Skeletal muscle satellite cell (primary cell): ENCODE results near the gene GRIK3.

ENCODE experiments used
- H3K27me3 ChIP-seq: 2 replicates; pipeline ENCODE4 v1.7.0; 2013; ENCODE audit warnings: low read length; ENCODE audit not compliant: control insufficient read depth, insufficient read depth
- H3K36me3 ChIP-seq: 2 replicates; pipeline ENCODE4 v1.7.0; 2013; ENCODE audit warnings: mild to moderate bottlenecking, control low read depth, low read length; ENCODE audit not compliant: insufficient read depth
- H3K4me1 ChIP-seq: 2 replicates; pipeline ENCODE4 v1.7.0; 2013; ENCODE audit warnings: low read length; ENCODE audit not compliant: control insufficient read depth, insufficient read depth
- H3K4me2 ChIP-seq: 2 replicates; pipeline ENCODE4 v1.7.0; 2013; ENCODE audit warnings: mild to moderate bottlenecking, low read length
- H3K4me3 ChIP-seq: 2 replicates; pipeline ENCODE4 v1.7.0; 2013; ENCODE audit warnings: low read length
- H3K9ac ChIP-seq: 2 replicates; pipeline ENCODE4 v1.7.0; 2013; ENCODE audit warnings: mild to moderate bottlenecking, low read depth, low read length, moderate library complexity
- H3K9me3 ChIP-seq: replicated peaks from 2 replicates; pipeline ENCODE4 v1.7.0; 2013; ENCODE audit warnings: mild to moderate bottlenecking, control low read depth, low read length

GRIK3 gene

DNA sequence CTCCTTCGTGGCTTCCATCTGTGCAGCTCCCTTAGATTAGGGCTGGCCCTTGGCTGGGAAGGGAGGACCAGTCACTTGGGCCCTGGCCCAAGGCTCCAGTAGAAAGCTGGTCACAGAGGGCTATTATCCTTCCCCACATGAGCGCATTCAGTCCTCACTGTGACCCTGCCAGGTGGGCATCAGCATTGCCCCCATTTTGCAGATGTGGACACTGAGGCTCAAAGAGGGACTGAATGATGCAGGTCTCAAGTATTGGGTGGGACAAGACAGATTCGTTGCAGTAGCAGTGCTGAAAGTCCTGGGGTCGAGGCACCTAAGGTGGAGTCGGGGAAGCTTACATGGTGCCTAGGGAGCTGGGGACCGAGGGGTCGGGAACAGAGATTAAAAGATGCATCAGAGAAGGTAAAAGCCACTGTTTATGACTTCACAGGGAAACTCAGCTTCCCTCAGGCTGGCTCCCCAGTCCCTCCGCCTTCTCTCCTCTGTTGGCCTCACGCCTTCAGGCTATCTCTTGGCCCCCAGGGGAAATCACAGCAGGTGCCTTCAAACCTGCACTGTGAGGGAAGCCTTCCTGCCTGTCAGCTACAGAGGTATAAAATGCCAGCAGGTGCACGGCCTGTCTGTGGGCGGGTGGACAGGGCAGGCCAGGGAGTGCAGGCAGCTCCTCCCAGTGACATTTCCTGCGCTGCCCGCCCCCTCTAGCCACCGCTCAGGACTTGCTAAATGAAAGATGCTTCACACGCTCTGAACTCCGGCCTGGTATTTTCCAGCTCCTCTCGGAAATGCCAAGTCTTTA is 178.4 kb downstream of the GRIK3 start:
- H3K4me3 ChIP-seq, result no peak overlapping the region
- H3K27me3 ChIP-seq, result no peaks in the 10 kb centered on the region
- no peak overlapping the region for H3K4me2 ChIP-seq
- H3K9ac ChIP-seq, result no peak overlapping the region
- H3K4me1 ChIP-seq, result no peaks in the 10 kb centered on the region
- H3K9me3 ChIP-seq, result peaks cover 5% of the 10 kb centered on the region
- H3K36me3 ChIP-seq, result no peaks in the 10 kb centered on the region

DNA sequence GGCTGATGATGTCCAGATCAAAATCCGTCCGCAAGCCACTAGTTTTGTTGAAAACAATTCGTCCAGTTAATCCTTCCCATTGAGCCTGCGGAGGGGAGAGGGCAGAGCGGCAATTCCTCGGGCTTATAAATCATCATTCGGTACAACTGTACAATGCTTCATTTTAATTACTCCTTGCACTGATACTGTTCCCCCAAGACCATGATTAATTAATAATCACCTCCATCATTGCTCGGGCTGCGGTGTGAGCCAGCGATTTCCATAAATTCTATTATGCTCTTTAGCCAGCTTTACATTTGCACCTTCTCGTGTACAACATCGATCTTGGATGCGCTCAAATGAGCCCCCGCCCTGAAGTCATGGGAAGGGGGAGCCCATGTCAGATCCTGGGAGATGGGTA is 180.7 kb downstream of the GRIK3 start:
- H3K4me1 ChIP-seq, result no peaks in the 10 kb centered on the region
- H3K4me2 ChIP-seq, result no peak overlapping the region
- H3K27me3 ChIP-seq, result no peaks in the 10 kb centered on the region

DNA sequence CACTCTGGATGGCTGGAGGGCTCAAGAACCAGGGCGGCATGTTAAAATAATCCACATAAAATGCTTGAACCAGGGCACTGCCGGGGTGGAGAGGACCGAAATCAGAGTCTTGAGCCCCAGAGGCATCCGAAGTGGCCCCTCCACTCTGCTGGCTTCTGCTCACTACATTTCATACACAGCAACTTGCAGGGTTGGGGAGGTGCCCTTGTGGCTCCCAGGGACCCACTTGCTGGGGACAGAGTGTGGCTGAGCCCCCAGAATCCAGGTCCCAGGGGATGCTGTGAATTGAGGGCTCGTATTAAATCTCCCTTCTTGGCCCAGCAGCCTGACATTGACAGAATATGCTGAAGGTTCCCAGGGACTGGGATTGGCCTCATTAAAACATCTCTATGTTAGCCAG is 181.7 kb downstream of the GRIK3 start:
- no peak overlapping the region for H3K9ac ChIP-seq
- no peaks in the 10 kb centered on the region for H3K27me3 ChIP-seq
- H3K4me3 ChIP-seq, result no peak overlapping the region
- H3K9me3 ChIP-seq, result no peaks in the 10 kb centered on the region
- no peaks in the 10 kb centered on the region for H3K4me1 ChIP-seq
- H3K36me3 ChIP-seq, result no peaks in the 10 kb centered on the region
- H3K4me2 ChIP-seq, result no peak overlapping the region

More for the DNA sequence above, 180.7 kb downstream of the GRIK3 start:
- Histone ChIP-seq H3K36me3 (no peaks in the 10 kb centered on the region), H3K9ac (no peak overlapping the region), H3K4me3 (no peak overlapping the region), H3K9me3 (no peaks in the 10 kb centered on the region)

DNA sequence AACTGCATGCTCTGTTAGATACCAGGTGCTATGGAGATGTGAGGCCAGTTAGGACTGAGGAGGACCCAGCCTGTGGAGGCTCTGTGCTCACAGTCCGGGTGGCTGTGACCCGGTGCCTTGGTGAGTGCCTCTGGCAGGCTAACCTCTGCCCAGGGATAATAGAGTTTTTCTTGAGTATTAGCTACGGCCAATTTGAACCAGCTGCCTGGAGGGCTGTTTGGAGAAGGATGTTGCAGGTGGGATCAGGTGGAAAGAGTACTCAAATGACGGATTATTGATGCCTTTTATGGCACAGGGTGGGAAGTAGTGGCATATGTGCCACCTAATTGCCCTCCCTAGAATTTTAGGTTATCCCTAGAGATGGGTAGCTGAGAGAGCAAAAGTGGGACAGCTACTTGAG is 182.7 kb downstream of the GRIK3 start:
- Histone ChIP-seq H3K4me2 (no peak overlapping the region), H3K36me3 (no peaks in the 10 kb centered on the region), H3K9ac (no peak overlapping the region), H3K4me1 (no peaks in the 10 kb centered on the region), H3K9me3 (no peaks in the 10 kb centered on the region), H3K4me3 (no peak overlapping the region), H3K27me3 (no peaks in the 10 kb centered on the region)

DNA sequence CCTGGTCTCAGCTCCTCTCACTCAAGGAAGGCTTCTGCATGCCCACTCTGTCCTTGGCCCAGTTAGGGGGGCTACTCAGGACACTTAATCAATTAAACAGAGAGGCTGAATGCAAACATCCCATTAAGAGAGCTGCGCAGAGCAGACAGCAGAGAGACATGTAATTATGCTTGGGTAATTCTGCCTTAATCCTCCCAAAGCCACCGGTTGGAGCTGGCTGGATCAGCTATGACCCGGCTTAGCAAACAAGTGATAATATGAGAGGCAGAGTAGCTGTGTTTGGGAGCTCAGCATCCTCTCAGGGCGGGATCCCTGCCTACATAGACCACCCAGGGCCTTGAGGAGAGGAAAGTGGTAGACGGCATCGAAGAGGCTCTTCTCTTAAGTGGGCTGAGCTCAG is 183.2 kb downstream of the GRIK3 start:
- H3K36me3 ChIP-seq, result no peaks in the 10 kb centered on the region
- H3K9ac ChIP-seq, result no peak overlapping the region
- no peaks in the 10 kb centered on the region for H3K9me3 ChIP-seq
- H3K4me2 ChIP-seq, result no peak overlapping the region
- H3K4me1 ChIP-seq, result no peaks in the 10 kb centered on the region
- H3K27me3 ChIP-seq, result no peaks in the 10 kb centered on the region
- H3K4me3 ChIP-seq, result no peak overlapping the region

DNA sequence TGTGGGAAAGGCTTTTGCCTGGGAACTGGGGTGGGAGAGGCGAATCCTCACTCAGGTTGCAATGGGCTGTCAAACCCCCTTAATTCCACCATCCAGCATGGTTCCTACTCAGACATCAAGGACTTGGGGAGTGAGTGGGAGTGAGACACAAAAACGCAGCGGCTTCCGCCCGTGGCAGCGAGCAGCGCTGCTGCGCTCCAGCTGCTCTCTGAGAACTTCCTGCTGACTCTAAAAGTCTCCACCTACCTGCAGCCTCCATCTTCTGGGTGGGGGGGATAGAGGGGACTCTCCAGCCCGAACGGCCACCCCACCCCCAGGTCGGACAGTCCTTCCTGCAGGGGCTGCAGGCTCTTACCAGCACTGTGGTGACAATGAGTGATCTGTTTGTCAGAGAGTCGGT is 184.4 kb downstream of the GRIK3 start:
- Histone ChIP-seq H3K4me2 (no peak overlapping the region), H3K9me3 (no peaks in the 10 kb centered on the region), H3K36me3 (no peaks in the 10 kb centered on the region), H3K4me3 (no peak overlapping the region), H3K4me1 (no peaks in the 10 kb centered on the region), H3K9ac (no peak overlapping the region), H3K27me3 (no peaks in the 10 kb centered on the region)

DNA sequence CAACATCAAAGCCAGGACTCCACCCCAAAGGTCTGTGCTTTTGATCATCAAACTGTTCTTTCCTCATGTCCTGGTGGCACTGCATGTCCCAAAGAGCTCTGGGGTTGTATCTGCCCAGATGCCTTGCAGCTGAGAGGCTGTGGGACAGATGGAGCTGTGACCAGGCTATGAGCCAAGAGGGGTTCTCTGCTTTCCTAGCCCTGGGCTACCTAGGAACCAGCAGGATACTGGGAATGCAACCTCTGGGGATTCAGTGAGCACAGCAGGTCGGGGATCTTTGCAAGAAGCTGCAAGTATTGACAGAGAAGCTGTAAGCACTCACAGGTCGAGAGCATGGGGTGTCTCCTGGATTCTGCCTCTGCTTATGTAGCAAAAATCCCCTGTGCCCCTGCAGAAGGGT is 186.6 kb downstream of the GRIK3 start:
- Histone ChIP-seq H3K4me1 (no peaks in the 10 kb centered on the region), H3K4me2 (no peak overlapping the region), H3K9me3 (peaks cover 9% of the 10 kb centered on the region), H3K36me3 (no peaks in the 10 kb centered on the region), H3K27me3 (no peaks in the 10 kb centered on the region), H3K9ac (no peak overlapping the region), H3K4me3 (no peak overlapping the region)

DNA sequence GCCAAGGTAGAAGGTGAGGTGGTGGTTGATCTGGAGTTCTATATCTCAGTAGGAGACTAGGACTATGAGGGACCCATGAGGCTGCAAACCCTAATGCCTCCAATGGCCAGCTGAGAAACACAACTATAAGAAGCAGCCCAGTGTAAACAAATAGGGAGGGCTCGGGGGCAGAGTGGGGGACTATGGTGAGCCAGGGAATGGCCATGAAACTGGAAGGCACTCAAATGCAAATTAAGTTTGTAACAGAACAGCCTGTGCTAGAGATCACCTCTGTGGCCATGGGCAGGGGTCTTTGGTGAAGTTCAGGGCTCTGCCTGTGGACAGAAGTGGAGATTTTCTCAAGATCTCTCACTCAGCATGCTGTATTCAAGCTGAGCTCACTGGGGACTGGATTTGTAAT is 187.1 kb downstream of the GRIK3 start:
- Histone ChIP-seq H3K4me3 (no peak overlapping the region), H3K27me3 (no peaks in the 10 kb centered on the region), H3K9ac (no peak overlapping the region), H3K36me3 (no peaks in the 10 kb centered on the region), H3K4me1 (no peaks in the 10 kb centered on the region), H3K4me2 (no peak overlapping the region), H3K9me3 (peaks cover 9% of the 10 kb centered on the region)

DNA sequence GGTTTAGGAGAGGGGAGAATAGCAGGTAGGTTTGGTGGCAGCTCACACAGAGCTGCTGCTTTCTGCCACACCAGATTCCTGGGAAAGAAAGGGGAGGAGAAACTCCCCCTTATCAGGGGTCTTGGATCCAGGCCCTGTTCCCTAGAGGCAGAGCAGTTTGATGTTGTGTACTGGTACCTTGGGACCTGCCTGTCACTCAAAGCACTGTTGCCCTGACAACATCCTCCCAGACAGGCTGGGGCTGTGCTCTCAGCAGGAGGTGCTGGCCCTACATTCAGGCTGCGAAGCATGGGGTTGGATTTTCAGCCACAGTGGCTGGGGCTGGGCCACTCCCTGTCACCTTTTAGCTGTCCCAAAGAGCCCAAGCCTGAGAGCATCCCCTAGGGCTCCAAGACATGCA is 188.0 kb downstream of the GRIK3 start:
- no peak overlapping the region for H3K4me3 ChIP-seq
- H3K9ac ChIP-seq, result no peak overlapping the region
- peaks cover 9% of the 10 kb centered on the region for H3K9me3 ChIP-seq
- H3K4me1 ChIP-seq, result no peaks in the 10 kb centered on the region
- H3K4me2 ChIP-seq, result no peak overlapping the region
- no peaks in the 10 kb centered on the region for H3K36me3 ChIP-seq
- H3K27me3 ChIP-seq, result no peaks in the 10 kb centered on the region

DNA sequence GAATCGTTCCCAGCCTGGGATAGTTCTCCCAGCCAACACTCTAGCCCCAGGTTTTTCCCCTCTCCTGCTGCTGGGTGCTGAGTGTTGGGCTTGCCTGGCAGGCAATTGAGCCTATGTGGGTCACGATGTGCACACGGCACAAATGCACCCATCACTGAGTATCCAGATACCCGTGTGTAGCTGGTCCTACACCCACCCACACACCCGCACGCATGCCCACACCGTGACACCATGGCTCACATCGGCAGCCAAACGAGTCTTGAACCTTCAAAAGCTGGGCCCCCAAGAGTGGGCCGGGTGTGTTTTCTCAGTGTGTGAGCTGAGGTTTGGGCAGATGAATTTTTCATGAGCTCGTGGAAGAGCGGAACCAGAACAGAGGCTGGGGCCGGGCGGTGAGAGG is 188.5 kb downstream of the GRIK3 start:
- peaks cover 9% of the 10 kb centered on the region for H3K9me3 ChIP-seq
- H3K27me3 ChIP-seq, result no peaks in the 10 kb centered on the region
- H3K9ac ChIP-seq, result no peak overlapping the region
- H3K36me3 ChIP-seq, result no peaks in the 10 kb centered on the region
- H3K4me3 ChIP-seq, result no peak overlapping the region
- H3K4me2 ChIP-seq, result no peak overlapping the region
- no peaks in the 10 kb centered on the region for H3K4me1 ChIP-seq

DNA sequence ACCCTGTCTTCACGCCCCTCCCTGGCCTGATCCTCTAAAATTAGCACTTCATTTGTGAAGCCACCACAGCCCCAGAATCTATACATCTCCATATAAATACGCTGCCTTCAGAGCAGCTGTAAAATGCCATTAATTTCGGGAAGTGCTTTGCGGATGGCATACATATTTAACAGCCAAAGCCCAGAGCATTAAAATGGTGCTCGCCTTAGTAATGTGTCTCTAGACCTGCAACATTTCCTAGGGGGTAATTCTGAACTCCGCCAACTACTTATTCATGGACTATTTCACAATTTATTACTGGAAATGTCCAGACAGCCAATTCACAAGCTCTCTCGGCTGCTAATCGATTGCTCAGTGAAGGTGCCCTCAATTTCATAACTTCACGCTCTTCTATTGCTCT is 189.4 kb downstream of the GRIK3 start:
- H3K36me3 ChIP-seq, result no peaks in the 10 kb centered on the region
- no peak overlapping the region for H3K9ac ChIP-seq
- peaks cover 9% of the 10 kb centered on the region for H3K9me3 ChIP-seq
- no peak overlapping the region for H3K4me2 ChIP-seq
- H3K27me3 ChIP-seq, result no peaks in the 10 kb centered on the region
- H3K4me1 ChIP-seq, result no peaks in the 10 kb centered on the region
- H3K4me3 ChIP-seq, result no peak overlapping the region

DNA sequence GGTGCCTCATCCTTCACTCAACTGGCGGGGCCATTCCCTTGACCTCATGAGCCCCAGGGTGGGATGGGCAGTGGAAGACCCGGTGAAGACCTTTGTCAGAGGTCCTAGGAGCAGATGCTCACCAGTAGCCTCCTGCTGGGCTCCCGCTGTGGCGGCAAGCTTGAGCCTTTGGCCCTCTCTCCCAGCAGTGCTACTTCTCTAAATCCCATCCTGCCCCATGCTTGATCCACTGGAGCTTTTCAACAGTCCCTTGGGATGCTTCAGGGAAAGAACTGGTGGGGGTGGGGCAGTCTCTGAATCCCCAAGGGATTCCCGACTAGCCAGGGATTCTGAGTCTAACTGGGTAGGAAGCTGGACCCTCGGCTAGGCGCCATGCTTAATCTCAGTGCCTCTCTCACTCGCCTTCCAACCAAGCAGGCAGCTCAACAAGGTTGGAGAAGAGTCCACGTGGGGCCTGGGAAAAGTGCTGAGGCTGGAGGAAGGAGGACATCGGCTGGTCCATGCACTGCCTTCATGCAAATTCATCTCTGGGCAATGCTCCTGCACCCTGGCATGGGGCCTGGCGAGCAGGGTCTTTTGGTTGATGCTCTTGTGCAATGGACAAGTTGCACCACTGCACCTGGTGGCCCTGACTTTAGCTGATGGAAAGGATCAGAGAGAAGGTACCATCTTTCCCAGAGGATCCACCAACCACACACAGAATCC is 190.3 kb downstream of the GRIK3 start:
- Histone ChIP-seq H3K9ac (no peak overlapping the region), H3K27me3 (no peaks in the 10 kb centered on the region)

More for the DNA sequence above, 190.3 kb downstream of the GRIK3 start:
- Histone ChIP-seq H3K4me3 (no peak overlapping the region), H3K36me3 (no peaks in the 10 kb centered on the region), H3K4me1 (no peaks in the 10 kb centered on the region), H3K4me2 (no peak overlapping the region), H3K9me3 (peaks cover 9% of the 10 kb centered on the region)
